Measurements from ENCODE around the gene TMEM170A.

DNA sequence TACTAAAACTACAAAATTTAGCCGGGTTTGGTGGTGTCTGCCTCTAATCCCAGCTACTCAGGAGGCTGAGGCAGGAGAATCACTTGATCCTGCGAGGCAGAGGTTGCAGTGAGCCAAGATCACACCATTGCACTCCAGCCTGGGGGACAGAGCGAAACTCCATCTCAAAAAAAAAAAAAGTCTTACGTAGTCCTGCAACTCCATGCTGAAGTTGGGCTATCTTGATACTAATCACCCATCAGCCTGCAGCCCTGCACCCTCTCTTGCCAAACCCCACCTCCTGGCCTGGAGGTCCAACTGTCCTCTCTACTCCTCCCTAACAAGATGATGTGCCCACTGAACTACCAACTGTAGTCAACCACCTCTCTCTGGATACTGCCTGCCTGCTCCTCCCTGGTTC, 4.8 kb downstream of the TMEM170A start:
- TF ChIP-seq EP300 (IDR thresholded peaks at IDR 0.05) (no peak), POLR2A (IDR thresholded peaks at IDR 0.05) (no peak)
- TF ChIP-seq, protein P1, sequence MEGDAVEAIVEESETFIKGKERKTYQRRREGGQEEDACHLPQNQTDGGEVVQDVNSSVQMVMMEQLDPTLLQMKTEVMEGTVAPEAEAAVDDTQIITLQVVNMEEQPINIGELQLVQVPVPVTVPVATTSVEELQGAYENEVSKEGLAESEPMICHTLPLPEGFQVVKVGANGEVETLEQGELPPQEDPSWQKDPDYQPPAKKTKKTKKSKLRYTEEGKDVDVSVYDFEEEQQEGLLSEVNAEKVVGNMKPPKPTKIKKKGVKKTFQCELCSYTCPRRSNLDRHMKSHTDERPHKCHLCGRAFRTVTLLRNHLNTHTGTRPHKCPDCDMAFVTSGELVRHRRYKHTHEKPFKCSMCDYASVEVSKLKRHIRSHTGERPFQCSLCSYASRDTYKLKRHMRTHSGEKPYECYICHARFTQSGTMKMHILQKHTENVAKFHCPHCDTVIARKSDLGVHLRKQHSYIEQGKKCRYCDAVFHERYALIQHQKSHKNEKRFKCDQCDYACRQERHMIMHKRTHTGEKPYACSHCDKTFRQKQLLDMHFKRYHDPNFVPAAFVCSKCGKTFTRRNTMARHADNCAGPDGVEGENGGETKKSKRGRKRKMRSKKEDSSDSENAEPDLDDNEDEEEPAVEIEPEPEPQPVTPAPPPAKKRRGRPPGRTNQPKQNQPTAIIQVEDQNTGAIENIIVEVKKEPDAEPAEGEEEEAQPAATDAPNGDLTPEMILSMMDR (IDR thresholded peaks at IDR 0.05), result no peak
